Neural cell (in vitro differentiated cells): Measurements from ENCODE around the gene QSOX2. TPM values are rescaled to one million over a fixed set of nuclear protein-coding genes. Genes with fewer than 3 reads are reported as not detected.

Source experiments
- H2AFZ ChIP-seq: fragments of 200-600, 300-800 bp; sonication (generic), shearing (Covaris generic); 2 replicates; pipeline ENCODE4 v1.6.0; 2014; ENCODE audit warnings: low read depth, mild to moderate bottlenecking, antibody characterized with exemption, low read length, moderate library complexity
- H3F3A ChIP-seq: fragments of 200-600 bp; shearing (Covaris generic); 2 replicates; pipeline ENCODE4 v1.6.1; 2016; ENCODE audit warnings: mild to moderate bottlenecking, moderate library complexity, mixed read lengths, antibody characterized with exemption, low read length; ENCODE audit not compliant: insufficient read depth, poor library complexity, severe bottlenecking
- H3K27ac ChIP-seq: fragments of 200-600, 300-800 bp; sonication (generic), shearing (Covaris generic); 2 replicates; pipeline ENCODE4 v1.5.1; 2014; ENCODE audit warnings: mild to moderate bottlenecking, low read length, moderate library complexity
- H3K27me3 ChIP-seq: fragments of 300-800, 200-600 bp; sonication (generic), shearing (Covaris generic); 2 replicates; pipeline ENCODE4 v1.6.0; 2014; ENCODE audit warnings: mild to moderate bottlenecking, low read depth, low read length, moderate library complexity; ENCODE audit not compliant: insufficient read depth
- H3K36me3 ChIP-seq: fragments of 300-800, 200-600 bp; sonication (generic), shearing (Covaris generic); 2 replicates; pipeline ENCODE4 v1.5.1; 2014; ENCODE audit warnings: mild to moderate bottlenecking, antibody characterized with exemption, low read length, moderate library complexity; ENCODE audit not compliant: insufficient read depth
- H3K4me2 ChIP-seq: fragments of 300-800, 200-600 bp; sonication (generic), shearing (Covaris generic); 2 replicates; pipeline ENCODE4 v1.6.0; 2014; ENCODE audit warnings: mild to moderate bottlenecking, low read length
- H3K4me3 ChIP-seq: fragments of 300-800, 200-600 bp; sonication (generic), shearing (Covaris generic); 2 replicates; pipeline ENCODE4 v1.5.1; 2014; ENCODE audit warnings: mild to moderate bottlenecking, low read length, moderate library complexity
- H3K79me2 ChIP-seq: fragments of 200-600 bp; shearing (Covaris generic); replicated peaks from 2 replicates; pipeline ENCODE4 v1.6.0; 2014; ENCODE audit warnings: mild to moderate bottlenecking, low read length, moderate library complexity; ENCODE audit not compliant: insufficient read depth
- H3K9ac ChIP-seq: fragments of 300-800, 200-600 bp; sonication (generic), shearing (Covaris generic); 2 replicates; pipeline ENCODE4 v1.6.1; 2016; ENCODE audit warnings: mild to moderate bottlenecking, low read length, mixed read lengths
- H3K9me2 ChIP-seq: fragments of 200-600 bp; shearing (Covaris generic); 2 replicates; pipeline ENCODE4 v1.6.1; 2016; ENCODE audit warnings: mild to moderate bottlenecking, low read length, mixed read lengths; ENCODE audit not compliant: insufficient read depth
- H3K9me3 ChIP-seq: fragments of 200-600, 300-800 bp; sonication (generic), shearing (Covaris generic); 2 replicates; pipeline ENCODE4 v1.6.1; 2016; ENCODE audit warnings: mild to moderate bottlenecking, mixed run types, low read length, moderate library complexity, mixed read lengths
- H4K20me1 ChIP-seq: fragments of 200-600 bp; shearing (Covaris generic); 2 replicates; pipeline ENCODE4 v1.6.1; 2016; ENCODE audit warnings: mild to moderate bottlenecking, mixed run types; ENCODE audit not compliant: insufficient read depth
- EP300 ChIP-seq: fragments of 450-650 bp; conservative IDR thresholded peaks from 2 replicates; pipeline ENCODE4 v1.6.1; 2014; ENCODE audit warnings: antibody characterized with exemption, mild to moderate bottlenecking, moderate library complexity; ENCODE audit not compliant: poor library complexity, severe bottlenecking
- EZH2 ChIP-seq: fragments of 200-600, 300-800 bp; shearing (Covaris generic), sonication (generic); IDR thresholded peaks from 2 replicates; pipeline ENCODE4 v1.6.1; 2014; ENCODE audit warnings: antibody characterized with exemption, low read length, borderline replicate concordance, mild to moderate bottlenecking; ENCODE audit not compliant: insufficient read depth, poor library complexity, severe bottlenecking
- MXI1 ChIP-seq: fragments of 450-650 bp; conservative IDR thresholded peaks from 2 replicates; pipeline ENCODE4 v1.6.1; 2014; ENCODE audit warnings: antibody characterized with exemption, mild to moderate bottlenecking; ENCODE audit not compliant: poor library complexity, severe bottlenecking
- POLR2AphosphoS5 ChIP-seq: IDR thresholded peaks from 2 replicates; pipeline ENCODE4 v1.6.1; 2012
- RAD21 ChIP-seq: fragments of 450-650 bp; conservative IDR thresholded peaks from 2 replicates; pipeline ENCODE4 v1.6.1; 2014; ENCODE audit warnings: antibody characterized with exemption, mild to moderate bottlenecking, moderate library complexity
- SMC3 ChIP-seq: fragments of 450-650 bp; conservative IDR thresholded peaks from 2 replicates; pipeline ENCODE4 v1.6.1; 2014; ENCODE audit warnings: antibody characterized with exemption, mild to moderate bottlenecking, moderate library complexity; ENCODE audit not compliant: poor library complexity
- TAF1 ChIP-seq: IDR thresholded peaks from 2 replicates; pipeline ENCODE4 v1.6.1; 2012; ENCODE audit warnings: low read depth
- polyA minus RNA-seq: library from RNA; depleted of rRNA, polyadenylated mRNA; stranded (reverse); fragments of >200 nt; gene quantifications from 2 replicates; pipeline ENCODE4 v1.2.3, GENCODE V29; 2014
- polyA plus RNA-seq: library from polyadenylated mRNA; depleted of rRNA; stranded (reverse); fragments of >200 nt; gene quantifications from 2 replicates; pipeline ENCODE4 v1.2.3, GENCODE V29; 2014
- TF ChIP-seq, protein P1 (sequence below): IDR thresholded peaks from 2 replicates; pipeline ENCODE4 v1.6.1; 2012; ENCODE audit warnings: borderline replicate concordance
- TF ChIP-seq, protein P2 (sequence below): fragments of 450-650 bp; IDR thresholded peaks from 2 replicates; pipeline ENCODE4 v1.5.1; 2014; ENCODE audit warnings: antibody characterized with exemption, mild to moderate bottlenecking, moderate library complexity; ENCODE audit not compliant: poor library complexity, severe bottlenecking

QSOX2 gene, protein sequence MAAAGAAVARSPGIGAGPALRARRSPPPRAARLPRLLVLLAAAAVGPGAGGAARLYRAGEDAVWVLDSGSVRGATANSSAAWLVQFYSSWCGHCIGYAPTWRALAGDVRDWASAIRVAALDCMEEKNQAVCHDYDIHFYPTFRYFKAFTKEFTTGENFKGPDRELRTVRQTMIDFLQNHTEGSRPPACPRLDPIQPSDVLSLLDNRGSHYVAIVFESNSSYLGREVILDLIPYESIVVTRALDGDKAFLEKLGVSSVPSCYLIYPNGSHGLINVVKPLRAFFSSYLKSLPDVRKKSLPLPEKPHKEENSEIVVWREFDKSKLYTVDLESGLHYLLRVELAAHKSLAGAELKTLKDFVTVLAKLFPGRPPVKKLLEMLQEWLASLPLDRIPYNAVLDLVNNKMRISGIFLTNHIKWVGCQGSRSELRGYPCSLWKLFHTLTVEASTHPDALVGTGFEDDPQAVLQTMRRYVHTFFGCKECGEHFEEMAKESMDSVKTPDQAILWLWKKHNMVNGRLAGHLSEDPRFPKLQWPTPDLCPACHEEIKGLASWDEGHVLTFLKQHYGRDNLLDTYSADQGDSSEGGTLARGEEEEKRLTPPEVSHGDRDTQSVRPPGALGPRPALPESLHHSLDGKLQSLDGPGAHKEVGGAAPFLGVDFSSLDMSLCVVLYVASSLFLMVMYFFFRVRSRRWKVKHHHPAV
- polyA plus RNA-seq, result 20.7 and 25.1 TPM in 2 replicates
- polyA minus RNA-seq, result 12.7 and 17.8 TPM in 2 replicates

DNA sequence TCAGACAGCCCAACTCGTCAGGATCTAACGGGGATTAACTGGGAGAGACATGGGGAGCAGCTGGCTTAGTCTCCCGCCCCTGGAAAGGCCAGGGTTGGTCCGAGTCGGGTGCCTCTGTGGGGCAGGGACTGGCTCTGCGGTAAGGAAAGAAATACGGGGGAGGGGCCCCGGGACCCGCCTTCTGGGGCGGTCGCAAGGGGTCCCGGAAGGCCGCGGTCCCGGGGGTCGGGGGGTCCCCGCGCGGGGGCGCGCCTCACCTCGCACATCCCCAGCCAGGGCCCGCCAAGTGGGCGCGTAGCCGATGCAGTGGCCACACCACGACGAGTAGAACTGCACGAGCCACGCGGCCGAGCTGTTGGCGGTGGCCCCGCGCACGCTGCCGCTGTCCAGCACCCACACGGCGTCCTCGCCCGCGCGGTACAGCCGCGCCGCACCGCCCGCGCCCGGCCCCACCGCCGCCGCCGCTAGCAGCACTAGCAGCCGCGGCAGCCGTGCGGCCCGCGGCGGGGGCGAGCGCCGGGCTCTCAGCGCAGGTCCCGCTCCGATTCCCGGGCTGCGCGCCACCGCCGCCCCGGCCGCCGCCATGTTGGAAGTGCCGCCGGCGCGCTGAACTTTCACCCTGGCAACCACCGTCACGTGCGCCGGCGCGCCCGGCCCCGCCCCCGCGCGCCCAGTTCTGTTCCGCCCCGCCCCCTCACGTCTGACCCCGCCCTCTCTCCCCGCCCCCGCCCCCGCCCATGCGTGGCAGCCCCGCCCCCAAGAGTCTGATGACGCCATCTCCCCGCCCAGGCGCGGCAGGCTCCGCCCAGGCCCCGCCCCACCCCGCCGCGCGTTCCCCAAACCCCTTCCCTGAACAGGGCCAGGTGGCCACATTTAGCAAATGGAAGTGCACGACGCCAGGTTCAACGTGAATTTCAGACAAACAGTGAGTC lies at the start of gene QSOX2:
QSOX2 (minus strand) TSS at position 594 of the 932 bp plus-strand sequence; CDS start at position 585, 9 bp downstream.
- Histone ChIP-seq H3K27ac (peak within 1 kb of the TSS; percentile 8), H3F3A (no peaks in the 10 kb centered on the region), H3K36me3 (no peaks in the 10 kb centered on the region), H2AFZ (peak within 1 kb of the TSS; percentile 4), H3K9me2 (no peaks in the 10 kb centered on the region), H3K9ac (peak within 1 kb of the TSS; percentile 66), H3K79me2 (peaks cover 29% of the 10 kb centered on the region), H3K27me3 (no peaks in the 10 kb centered on the region), H3K4me2 (peak within 1 kb of the TSS; percentile 83), H4K20me1 (no peaks in the 10 kb centered on the region), H3K9me3 (no peaks in the 10 kb centered on the region), H3K4me3 (peak within 1 kb of the TSS; percentile 83)
- TF ChIP-seq TAF1 (peak; percentile 49), SMC3 (no peak), MXI1 (peak; percentile 95), POLR2AphosphoS5 (peak; percentile 66), RAD21 (peak; percentile 18)

DNA sequence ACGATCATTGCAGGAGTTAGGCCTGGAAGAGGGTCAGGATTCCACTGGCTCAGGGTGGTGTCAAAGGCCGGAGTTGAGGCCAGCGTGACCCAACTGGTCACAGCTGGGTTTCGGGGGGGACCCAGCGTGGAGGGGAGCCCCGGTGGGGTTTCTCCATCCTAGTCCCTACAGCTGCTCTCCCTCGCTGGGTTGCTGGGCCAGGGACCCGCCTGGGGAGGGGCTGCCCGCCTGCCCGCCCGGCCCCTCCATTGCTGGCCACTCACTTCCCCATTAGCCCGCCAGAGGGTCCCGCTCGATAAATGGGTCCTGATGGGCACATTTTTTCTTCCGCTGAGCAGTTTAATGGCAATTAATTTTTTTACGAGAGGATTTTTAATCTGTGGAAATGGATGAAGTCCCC lies 49.4 kb upstream of the QSOX2 start:
- Histone ChIP-seq H3K9me3 (no peaks in the 10 kb centered on the region), H3K27ac (no peak overlapping the region), H3K36me3 (no peaks in the 10 kb centered on the region), H3K4me2 (no peak overlapping the region), H3K27me3 (no peaks in the 10 kb centered on the region), H3K79me2 (no peaks in the 10 kb centered on the region), H3F3A (no peaks in the 10 kb centered on the region), H3K4me3 (no peak overlapping the region), H4K20me1 (no peaks in the 10 kb centered on the region), H3K9me2 (no peaks in the 10 kb centered on the region), H3K9ac (no peak overlapping the region), H2AFZ (no peak overlapping the region)
- TF ChIP-seq RAD21 (no peak), SMC3 (no peak), MXI1 (no peak)
- TF ChIP-seq, protein P1, sequence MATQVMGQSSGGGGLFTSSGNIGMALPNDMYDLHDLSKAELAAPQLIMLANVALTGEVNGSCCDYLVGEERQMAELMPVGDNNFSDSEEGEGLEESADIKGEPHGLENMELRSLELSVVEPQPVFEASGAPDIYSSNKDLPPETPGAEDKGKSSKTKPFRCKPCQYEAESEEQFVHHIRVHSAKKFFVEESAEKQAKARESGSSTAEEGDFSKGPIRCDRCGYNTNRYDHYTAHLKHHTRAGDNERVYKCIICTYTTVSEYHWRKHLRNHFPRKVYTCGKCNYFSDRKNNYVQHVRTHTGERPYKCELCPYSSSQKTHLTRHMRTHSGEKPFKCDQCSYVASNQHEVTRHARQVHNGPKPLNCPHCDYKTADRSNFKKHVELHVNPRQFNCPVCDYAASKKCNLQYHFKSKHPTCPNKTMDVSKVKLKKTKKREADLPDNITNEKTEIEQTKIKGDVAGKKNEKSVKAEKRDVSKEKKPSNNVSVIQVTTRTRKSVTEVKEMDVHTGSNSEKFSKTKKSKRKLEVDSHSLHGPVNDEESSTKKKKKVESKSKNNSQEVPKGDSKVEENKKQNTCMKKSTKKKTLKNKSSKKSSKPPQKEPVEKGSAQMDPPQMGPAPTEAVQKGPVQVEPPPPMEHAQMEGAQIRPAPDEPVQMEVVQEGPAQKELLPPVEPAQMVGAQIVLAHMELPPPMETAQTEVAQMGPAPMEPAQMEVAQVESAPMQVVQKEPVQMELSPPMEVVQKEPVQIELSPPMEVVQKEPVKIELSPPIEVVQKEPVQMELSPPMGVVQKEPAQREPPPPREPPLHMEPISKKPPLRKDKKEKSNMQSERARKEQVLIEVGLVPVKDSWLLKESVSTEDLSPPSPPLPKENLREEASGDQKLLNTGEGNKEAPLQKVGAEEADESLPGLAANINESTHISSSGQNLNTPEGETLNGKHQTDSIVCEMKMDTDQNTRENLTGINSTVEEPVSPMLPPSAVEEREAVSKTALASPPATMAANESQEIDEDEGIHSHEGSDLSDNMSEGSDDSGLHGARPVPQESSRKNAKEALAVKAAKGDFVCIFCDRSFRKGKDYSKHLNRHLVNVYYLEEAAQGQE, result no peak

DNA sequence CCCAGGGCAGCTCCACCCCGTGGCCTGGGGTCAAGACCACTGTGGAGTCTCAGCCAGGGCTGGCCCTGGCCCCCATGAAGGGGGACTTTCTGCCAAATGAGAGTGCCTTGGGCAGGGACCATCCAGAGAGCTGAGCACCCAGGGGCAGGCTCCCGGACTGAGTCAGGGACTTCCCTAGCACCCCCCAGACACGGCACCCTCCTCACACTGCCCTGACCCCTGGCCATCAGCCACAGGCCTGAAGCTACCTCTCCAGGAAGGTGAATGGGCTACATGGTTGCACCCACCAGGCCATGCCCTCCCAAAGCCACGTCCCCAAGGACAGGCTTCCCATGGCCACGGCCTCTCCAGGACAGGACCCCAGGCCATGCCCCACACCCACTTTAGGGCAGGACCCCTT lies 48.8 kb upstream of the QSOX2 start:
- Histone ChIP-seq H3K4me3 (no peak overlapping the region), H3K79me2 (no peaks in the 10 kb centered on the region), H4K20me1 (no peaks in the 10 kb centered on the region), H3K9me2 (no peaks in the 10 kb centered on the region), H3K27ac (no peak overlapping the region), H3K27me3 (no peaks in the 10 kb centered on the region), H3K9me3 (no peaks in the 10 kb centered on the region), H3F3A (no peaks in the 10 kb centered on the region), H3K36me3 (no peaks in the 10 kb centered on the region), H3K9ac (no peak overlapping the region), H2AFZ (no peak overlapping the region), H3K4me2 (no peak overlapping the region)
- TF ChIP-seq RAD21, result no peak
- TF ChIP-seq EZH2, result no peak
- no peak for TF ChIP-seq EP300
- TF ChIP-seq, protein P2, sequence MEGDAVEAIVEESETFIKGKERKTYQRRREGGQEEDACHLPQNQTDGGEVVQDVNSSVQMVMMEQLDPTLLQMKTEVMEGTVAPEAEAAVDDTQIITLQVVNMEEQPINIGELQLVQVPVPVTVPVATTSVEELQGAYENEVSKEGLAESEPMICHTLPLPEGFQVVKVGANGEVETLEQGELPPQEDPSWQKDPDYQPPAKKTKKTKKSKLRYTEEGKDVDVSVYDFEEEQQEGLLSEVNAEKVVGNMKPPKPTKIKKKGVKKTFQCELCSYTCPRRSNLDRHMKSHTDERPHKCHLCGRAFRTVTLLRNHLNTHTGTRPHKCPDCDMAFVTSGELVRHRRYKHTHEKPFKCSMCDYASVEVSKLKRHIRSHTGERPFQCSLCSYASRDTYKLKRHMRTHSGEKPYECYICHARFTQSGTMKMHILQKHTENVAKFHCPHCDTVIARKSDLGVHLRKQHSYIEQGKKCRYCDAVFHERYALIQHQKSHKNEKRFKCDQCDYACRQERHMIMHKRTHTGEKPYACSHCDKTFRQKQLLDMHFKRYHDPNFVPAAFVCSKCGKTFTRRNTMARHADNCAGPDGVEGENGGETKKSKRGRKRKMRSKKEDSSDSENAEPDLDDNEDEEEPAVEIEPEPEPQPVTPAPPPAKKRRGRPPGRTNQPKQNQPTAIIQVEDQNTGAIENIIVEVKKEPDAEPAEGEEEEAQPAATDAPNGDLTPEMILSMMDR, result no peak
- TF ChIP-seq SMC3, result no peak
- TF ChIP-seq, protein P1, result no peak
- no peak for TF ChIP-seq MXI1
- TF ChIP-seq POLR2AphosphoS5, result no peak
